ENCODE data around the gene TEX38.

DNA sequence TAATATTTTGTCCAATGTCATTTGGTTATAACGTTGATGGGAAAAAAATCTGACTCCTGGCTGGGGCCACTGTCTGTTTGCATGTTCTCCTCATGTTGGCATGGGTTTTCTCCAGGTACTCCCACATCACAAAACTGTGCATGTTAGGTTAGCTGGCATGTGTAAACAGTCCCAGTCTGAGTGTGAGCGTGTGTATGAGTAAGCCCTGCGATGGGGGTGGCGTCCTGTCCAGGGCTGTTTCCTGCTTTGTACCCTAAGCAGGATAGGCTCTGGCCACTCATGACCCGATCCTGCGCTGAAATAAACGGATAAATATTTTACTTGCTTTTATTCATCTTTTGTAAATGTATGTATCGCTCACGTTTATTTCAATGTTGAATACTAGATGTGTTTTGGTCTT is 33.8 kb downstream of the TEX38 start:
- TF ChIP-seq, protein P1, sequence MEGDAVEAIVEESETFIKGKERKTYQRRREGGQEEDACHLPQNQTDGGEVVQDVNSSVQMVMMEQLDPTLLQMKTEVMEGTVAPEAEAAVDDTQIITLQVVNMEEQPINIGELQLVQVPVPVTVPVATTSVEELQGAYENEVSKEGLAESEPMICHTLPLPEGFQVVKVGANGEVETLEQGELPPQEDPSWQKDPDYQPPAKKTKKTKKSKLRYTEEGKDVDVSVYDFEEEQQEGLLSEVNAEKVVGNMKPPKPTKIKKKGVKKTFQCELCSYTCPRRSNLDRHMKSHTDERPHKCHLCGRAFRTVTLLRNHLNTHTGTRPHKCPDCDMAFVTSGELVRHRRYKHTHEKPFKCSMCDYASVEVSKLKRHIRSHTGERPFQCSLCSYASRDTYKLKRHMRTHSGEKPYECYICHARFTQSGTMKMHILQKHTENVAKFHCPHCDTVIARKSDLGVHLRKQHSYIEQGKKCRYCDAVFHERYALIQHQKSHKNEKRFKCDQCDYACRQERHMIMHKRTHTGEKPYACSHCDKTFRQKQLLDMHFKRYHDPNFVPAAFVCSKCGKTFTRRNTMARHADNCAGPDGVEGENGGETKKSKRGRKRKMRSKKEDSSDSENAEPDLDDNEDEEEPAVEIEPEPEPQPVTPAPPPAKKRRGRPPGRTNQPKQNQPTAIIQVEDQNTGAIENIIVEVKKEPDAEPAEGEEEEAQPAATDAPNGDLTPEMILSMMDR (IDR thresholded peaks at IDR 0.05), result no peak
- TF ChIP-seq POLR2A (IDR thresholded peaks at IDR 0.05), result no peak
